DOHH2 (cell line): ENCODE data around the gene ST3GAL3.

Source experiments
- H3F3A ChIP-seq: fragments of 200-600 bp; sonication (generic), shearing (Covaris generic); 2 replicates; pipeline ENCODE4 v1.6.0; 2016; ENCODE audit warnings: antibody characterized with exemption, mild to moderate bottlenecking; ENCODE audit not compliant: control insufficient read depth, insufficient read depth
- H3K27ac ChIP-seq: fragments of 200-600 bp; sonication (generic); 2 replicates; pipeline ENCODE4 v1.5.1; 2014; ENCODE audit warnings: low read depth, mild to moderate bottlenecking, low read length, moderate library complexity
- H3K27me3 ChIP-seq: fragments of 200-600 bp; sonication (generic); 2 replicates; pipeline ENCODE4 v1.6.1; 2014; ENCODE audit warnings: mild to moderate bottlenecking, low read length, mixed read lengths; ENCODE audit not compliant: control insufficient read depth
- H3K36me3 ChIP-seq: fragments of 200-600 bp; sonication (generic); 2 replicates; pipeline ENCODE4 v1.6.1; 2014; ENCODE audit warnings: mild to moderate bottlenecking, low read length, moderate library complexity, mixed read lengths; ENCODE audit not compliant: control insufficient read depth
- H3K4me1 ChIP-seq: fragments of 200-600 bp; sonication (generic); 2 replicates; pipeline ENCODE4 v1.6.1; 2014; ENCODE audit warnings: mild to moderate bottlenecking, low read length, mixed read lengths; ENCODE audit not compliant: control insufficient read depth
- H3K4me2 ChIP-seq: fragments of 200-600 bp; sonication (generic); 2 replicates; pipeline ENCODE4 v1.6.0; 2014; ENCODE audit warnings: mild to moderate bottlenecking, low read length, moderate library complexity
- H3K4me3 ChIP-seq: fragments of 200-600 bp; sonication (generic); 2 replicates; pipeline ENCODE4 v1.5.1; 2014; ENCODE audit warnings: mild to moderate bottlenecking, low read length, mixed read lengths
- H3K79me2 ChIP-seq: fragments of 200-600 bp; sonication (generic); 2 replicates; pipeline ENCODE4 v1.6.1; 2014; ENCODE audit warnings: mild to moderate bottlenecking, low read length, mixed read lengths; ENCODE audit not compliant: control insufficient read depth
- H3K9me2 ChIP-seq: fragments of 200-600 bp; sonication (generic); replicated peaks from 2 replicates; pipeline ENCODE4 v1.6.1; 2014; ENCODE audit warnings: mild to moderate bottlenecking, low read length, mixed read lengths; ENCODE audit not compliant: control insufficient read depth
- H3K9me3 ChIP-seq: fragments of 200-600 bp; sonication (generic); 2 replicates; pipeline ENCODE4 v1.6.1; 2014; ENCODE audit warnings: antibody characterized with exemption, low read length, mixed read lengths; ENCODE audit not compliant: control insufficient read depth, insufficient read depth
- H4K20me1 ChIP-seq: fragments of 200-600 bp; sonication (generic); 2 replicates; pipeline ENCODE4 v1.6.0; 2014; ENCODE audit warnings: low read depth, mild to moderate bottlenecking, antibody characterized with exemption, low read length, moderate library complexity; ENCODE audit not compliant: control insufficient read depth, insufficient read depth
- CTCF ChIP-seq: fragments of 200-600 bp; sonication (generic); IDR thresholded peaks from one replicate; pipeline ENCODE4 v1.5.1; 2014; ENCODE audit warnings: antibody characterized with exemption, mild to moderate bottlenecking, low read depth, low read length; ENCODE audit not compliant: poor library complexity, severe bottlenecking
- EZH2phosphoT487 ChIP-seq: fragments of 200-600 bp; sonication (generic); IDR thresholded peaks from 2 replicates; pipeline ENCODE4 v1.6.1; 2017; ENCODE audit warnings: borderline replicate concordance, mild to moderate bottlenecking, antibody characterized with exemption, low read length, moderate library complexity, mixed read lengths

ST3GAL3 gene

GRCh38 chr1:43699281-43699680 lies 8.1 kb upstream of the ST3GAL3 start:
- H3K9me3 ChIP-seq = no peaks in the 10 kb centered on the region
- H3K27ac ChIP-seq = no peak overlapping the region
- no peaks in the 10 kb centered on the region for H3K4me1 ChIP-seq
- no peaks in the 10 kb centered on the region for H3K79me2 ChIP-seq
- no peaks in the 10 kb centered on the region for H3K27me3 ChIP-seq
- no peak overlapping the region for H3K4me2 ChIP-seq
- H3F3A ChIP-seq = peaks cover 5% of the 10 kb centered on the region; the same call in 1 of the 2 replicates
- no peak overlapping the region for H3K4me3 ChIP-seq
- peaks cover 84% of the 10 kb centered on the region for H3K36me3 ChIP-seq
- no peaks in the 10 kb centered on the region for H3K9me2 ChIP-seq
- TF ChIP-seq CTCF (no peak), EZH2phosphoT487 (no peak)
- no peaks in the 10 kb centered on the region for H4K20me1 ChIP-seq

- H3K27me3 ChIP-seq = no peaks in the 10 kb centered on the region
- H3F3A ChIP-seq = peaks cover 9% of the 10 kb centered on the region; the same call in 1 of the 2 replicates
- no peak overlapping the region for H3K4me3 ChIP-seq
- H4K20me1 ChIP-seq = no peaks in the 10 kb centered on the region
- peaks cover 71% of the 10 kb centered on the region for H3K36me3 ChIP-seq
- no peak for TF ChIP-seq EZH2phosphoT487
- no peak for TF ChIP-seq CTCF
- no peaks in the 10 kb centered on the region for H3K9me2 ChIP-seq
- peaks cover 32% of the 10 kb centered on the region for H3K79me2 ChIP-seq
- H3K27ac ChIP-seq = no peak overlapping the region
- no peak overlapping the region for H3K4me2 ChIP-seq
- no peaks in the 10 kb centered on the region for H3K9me3 ChIP-seq
- H3K4me1 ChIP-seq = peaks cover 24% of the 10 kb centered on the region
Observed at GRCh38 chr1:43703836-43704235, 3.5 kb upstream of the ST3GAL3 start.

GRCh38 chr1:43704838-43705237 lies 2.5 kb upstream of the ST3GAL3 start:
- H4K20me1 ChIP-seq = no peaks in the 10 kb centered on the region
- peaks cover 9% of the 10 kb centered on the region; the same call in 1 of the 2 replicates for H3F3A ChIP-seq
- no peak overlapping the region for H3K4me3 ChIP-seq
- H3K4me2 ChIP-seq = peak overlapping the region; percentile 79
- H3K36me3 ChIP-seq = peaks cover 72% of the 10 kb centered on the region
- TF ChIP-seq EZH2phosphoT487 (no peak), CTCF (no peak)
- no peak overlapping the region for H3K27ac ChIP-seq
- H3K4me1 ChIP-seq = peaks cover 26% of the 10 kb centered on the region
- no peaks in the 10 kb centered on the region for H3K9me2 ChIP-seq
- H3K9me3 ChIP-seq = no peaks in the 10 kb centered on the region
- H3K79me2 ChIP-seq = peaks cover 41% of the 10 kb centered on the region
- H3K27me3 ChIP-seq = no peaks in the 10 kb centered on the region
